HG02852 (cell line): ENCODE measurements around the gene LTBP2.
A peak's percentile ranks its signal among the peaks of the same experiment; 100 is the strongest.

ENCODE experiments used
- ATAC-seq: cut with Tn5 transposase; IDR thresholded peaks from one replicate; pipeline ENCODE4 v1.9.1; 2021; ENCODE audit warnings: mild to moderate bottlenecking, moderate library complexity; ENCODE audit not compliant: unreplicated experiment

Gene LTBP2

GRCh38 chr14:74611650-74612349 lies at the start of gene LTBP2:
LTBP2 (minus strand) TSS chr14:74612237; CDS start chr14:74611944, 293 bp downstream.
- ATAC-seq: peak; percentile 10

GRCh38 chr14:74660863-74661262 lies 48.8 kb upstream of the LTBP2 start:
- ATAC-seq: no peak

- no peak for ATAC-seq
These were observed 48.1 kb upstream of the LTBP2 start for GRCh38 chr14:74660167-74660566.

GRCh38 chr14:74658535-74659131 lies 46.6 kb upstream of the LTBP2 start:
- ATAC-seq: no peak

- ATAC-seq: no peak
These were observed 44.9 kb upstream of the LTBP2 start for GRCh38 chr14:74656964-74657363.

- no peak for ATAC-seq
These were observed 43.8 kb upstream of the LTBP2 start for GRCh38 chr14:74655599-74656395.

GRCh38 chr14:74654931-74655330 lies 42.9 kb upstream of the LTBP2 start:
- ATAC-seq: no peak

- ATAC-seq: no peak
These were observed 41.5 kb upstream of the LTBP2 start for GRCh38 chr14:74653386-74654138.

GRCh38 chr14:74652541-74652940 lies 40.5 kb upstream of the LTBP2 start:
- ATAC-seq: no peak

- no peak for ATAC-seq
These were observed 39.1 kb upstream of the LTBP2 start for GRCh38 chr14:74650927-74651686.

GRCh38 chr14:74649673-74650072 lies 37.6 kb upstream of the LTBP2 start:
- no peak for ATAC-seq

- no peak for ATAC-seq
These were observed 37.1 kb upstream of the LTBP2 start for GRCh38 chr14:74649167-74649566.

- ATAC-seq: no peak
These were observed 36.6 kb upstream of the LTBP2 start for GRCh38 chr14:74648601-74649000.

- ATAC-seq: no peak
These were observed 35.8 kb upstream of the LTBP2 start for GRCh38 chr14:74647678-74648461.

- no peak for ATAC-seq
These were observed 35.1 kb upstream of the LTBP2 start for GRCh38 chr14:74647061-74647677.

GRCh38 chr14:74645756-74646470 lies 33.9 kb upstream of the LTBP2 start:
- no peak for ATAC-seq

GRCh38 chr14:74645244-74645643 lies 33.2 kb upstream of the LTBP2 start:
- no peak for ATAC-seq

GRCh38 chr14:74641601-74642391 lies 29.8 kb upstream of the LTBP2 start:
- no peak for ATAC-seq
